Testis (tissue), 2 donors: ENCODE data around the gene ERCC1.

Experiments used
- POLR2A ChIP-seq: fragments of 450-650 bp; IDR thresholded peaks from one replicate; pipeline ENCODE4 v1.6.1; 2017; ENCODE audit warnings: antibody characterized with exemption, mild to moderate bottlenecking, moderate library complexity
- TF ChIP-seq, protein P1 (sequence below), 3 experiments: fragments of 450-650 bp in 2 of 3; fragments of 200-600 bp in 1 of 3; sonication (generic) in 1 of 3; IDR thresholded peaks; one replicate each; pipeline ENCODE4 v1.5.1; 2016 to 2019; ENCODE audit warnings: antibody characterized with exemption in 3 of 3, mild to moderate bottlenecking in 2 of 3, moderate library complexity in 1 of 3

DNA sequence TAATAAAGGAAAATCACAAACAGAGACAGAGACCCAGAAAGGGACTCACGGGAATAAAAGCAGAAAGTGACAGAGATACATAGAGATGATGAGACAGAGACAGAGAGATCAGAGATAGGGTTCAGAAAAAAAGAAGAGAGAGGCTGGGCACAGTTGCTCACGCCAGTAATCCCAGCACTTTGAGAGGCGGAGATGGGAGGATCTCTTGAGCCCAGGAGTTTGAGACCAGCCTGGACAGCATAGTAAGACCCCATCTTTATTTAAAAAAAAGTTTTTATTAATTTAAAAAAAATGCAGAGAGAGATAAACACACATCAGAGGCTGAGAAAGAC lies 24.7 kb upstream of the ERCC1 start:
- TF ChIP-seq, protein P1, sequence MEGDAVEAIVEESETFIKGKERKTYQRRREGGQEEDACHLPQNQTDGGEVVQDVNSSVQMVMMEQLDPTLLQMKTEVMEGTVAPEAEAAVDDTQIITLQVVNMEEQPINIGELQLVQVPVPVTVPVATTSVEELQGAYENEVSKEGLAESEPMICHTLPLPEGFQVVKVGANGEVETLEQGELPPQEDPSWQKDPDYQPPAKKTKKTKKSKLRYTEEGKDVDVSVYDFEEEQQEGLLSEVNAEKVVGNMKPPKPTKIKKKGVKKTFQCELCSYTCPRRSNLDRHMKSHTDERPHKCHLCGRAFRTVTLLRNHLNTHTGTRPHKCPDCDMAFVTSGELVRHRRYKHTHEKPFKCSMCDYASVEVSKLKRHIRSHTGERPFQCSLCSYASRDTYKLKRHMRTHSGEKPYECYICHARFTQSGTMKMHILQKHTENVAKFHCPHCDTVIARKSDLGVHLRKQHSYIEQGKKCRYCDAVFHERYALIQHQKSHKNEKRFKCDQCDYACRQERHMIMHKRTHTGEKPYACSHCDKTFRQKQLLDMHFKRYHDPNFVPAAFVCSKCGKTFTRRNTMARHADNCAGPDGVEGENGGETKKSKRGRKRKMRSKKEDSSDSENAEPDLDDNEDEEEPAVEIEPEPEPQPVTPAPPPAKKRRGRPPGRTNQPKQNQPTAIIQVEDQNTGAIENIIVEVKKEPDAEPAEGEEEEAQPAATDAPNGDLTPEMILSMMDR (IDR thresholded peaks at IDR 0.05) = no peak
- no peak for TF ChIP-seq POLR2A
